Kidney (tissue), 14 donors: Measurements from ENCODE around the gene GAS6. TPM values are rescaled to one million over a fixed set of nuclear protein-coding genes. Genes with fewer than 3 reads are reported as not detected.
A peak's percentile ranks its signal among the peaks of the same experiment; 100 is the strongest.
"Not testable (repeated sequence)": the region's sequence is repeated elsewhere in the genome, so short reads cannot be mapped to it uniquely, and the experiment has no call there.

ENCODE experiments used
- DNase-seq, 5 donors: peaks; one replicate each; pipeline ENCODE4 v3.0.0-alpha.2; 2013 to 2020
- FAIRE-seq: peaks from 2 replicates; lab custom pipeline; 2012; peaks lifted over from hg19 to GRCh38; lab: Jason Lieb, UNC
- H3K27ac ChIP-seq, 2 donors: one replicate each; pipeline ENCODE4 v1.7.0; 2013; ENCODE audit warnings: low read depth in 2 of 2, low read length in 2 of 2, inconsistent platforms in 1 of 2
- H3K27me3 ChIP-seq: one replicate; pipeline ENCODE4 v1.7.1; 2013; ENCODE audit warnings: low read length, inconsistent platforms; ENCODE audit not compliant: control insufficient read depth, insufficient read depth
- H3K36me3 ChIP-seq, 3 donors: one replicate each; pipeline versions ENCODE4 v1.7.0 to v1.7.1; 2013; ENCODE audit warnings: low read length in 3 of 3, control low read depth in 1 of 3, inconsistent platforms in 1 of 3; ENCODE audit not compliant: insufficient read depth in 3 of 3, control insufficient read depth in 2 of 3
- H3K4me1 ChIP-seq, 3 donors: one replicate each; pipeline versions ENCODE4 v1.7.0 to v1.7.1; 2013; ENCODE audit warnings: low read length in 3 of 3, inconsistent platforms in 1 of 3, low read depth in 1 of 3; ENCODE audit not compliant: control insufficient read depth in 2 of 3, insufficient read depth in 2 of 3
- H3K4me3 ChIP-seq, 3 donors: one replicate each; pipeline versions ENCODE4 v1.7.0 to v1.8.1; 2013; ENCODE audit warnings: low read length in 3 of 3, control low read depth in 1 of 3, inconsistent platforms in 1 of 3
- H3K9ac ChIP-seq, 3 donors: one replicate each; pipeline versions ENCODE4 v1.7.0 to v1.7.1; 2013; ENCODE audit warnings: low read length in 3 of 3, control low read depth in 1 of 3, inconsistent platforms in 1 of 3
- H3K9me3 ChIP-seq, 3 donors: one replicate each; pipeline versions ENCODE4 v1.7.0 to v1.7.1; 2013; ENCODE audit warnings: low read length in 3 of 3, control low read depth in 1 of 3, inconsistent platforms in 1 of 3; ENCODE audit not compliant: control insufficient read depth in 2 of 3, insufficient read depth in 1 of 3
- CTCF ChIP-seq: IDR thresholded peaks from 3 replicates; pipeline ENCODE4 v1.5.1; 2012; ENCODE audit warnings: mild to moderate bottlenecking, moderate library complexity, borderline replicate concordance; ENCODE audit not compliant: insufficient read depth; ENCODE audit errors: extremely low read depth
- intact Hi-C: fragments of 100-400 bp; cut with DNase I; formaldehyde crosslinking; loops from one replicate; pipeline ENCODE4 v1.11.1; 2022
- polyA plus RNA-seq: library from polyadenylated mRNA; stranded (reverse); fragments of 350-450 nt; fragmentation: Illumina TruSeq; extraction: RNeasy Lipid Tissue Mini Kit (QIAGEN cat#74804); gene quantifications from one replicate; pipeline ENCODE4 v1.2.3, GENCODE V29; 2014; ENCODE audit warnings: low read depth, low replicate concordance; ENCODE audit not compliant: insufficient read depth
- total RNA-seq: library from RNA; stranded (reverse); fragmentation: NEBNext Ultra II Directional; extraction: Animal tissue kit (Norgen Biotek cat#: 25700); gene quantifications from one replicate; pipeline ENCODE4 v1.2.1, GENCODE V29; 2021
- donor health status: control.
- donor health status: control.
- donor health status: control.
- donor health status: control.
- donor health status: control.
- donor health status: DM: yes; HTN: yes; CAD: no.
- donor health status: Normal renal cell carcinoma (clear cell type).

The GAS6 gene
- total and polyA plus RNA-seq, 2 donors from 2014 or later = 83.5 to 135 TPM

GRCh38 chr13:113791761-113792160, 72.1 kb downstream of the GAS6 start:
- intact Hi-C loops = no loop called here
- no peaks in the 10 kb centered on the region for H3K9me3 ChIP-seq
- H3K4me3 ChIP-seq = no peak overlapping the region
- no peak overlapping the region for H3K9ac ChIP-seq
- no peak overlapping the region for H3K27ac ChIP-seq
- H3K27me3 ChIP-seq = no peaks in the 10 kb centered on the region
- H3K4me1 ChIP-seq = no peaks in the 10 kb centered on the region
- FAIRE-seq (no peak), DNase-seq (peak in 1 of 5 donors; percentile 4)
- no peak for TF ChIP-seq CTCF
- no peaks in the 10 kb centered on the region for H3K36me3 ChIP-seq

GRCh38 chr13:113791226-113791625, 72.7 kb downstream of the GAS6 start:
- no peak for TF ChIP-seq CTCF
- H3K4me3 ChIP-seq = no peak overlapping the region
- H3K9me3 ChIP-seq = no peaks in the 10 kb centered on the region
- H3K36me3 ChIP-seq = no peaks in the 10 kb centered on the region
- H3K27ac ChIP-seq = no peak overlapping the region
- no peaks in the 10 kb centered on the region for H3K4me1 ChIP-seq
- DNase-seq (peak in 1 of 5 donors; percentile 20), FAIRE-seq (no peak)
- no peak overlapping the region for H3K9ac ChIP-seq
- H3K27me3 ChIP-seq = no peaks in the 10 kb centered on the region
- intact Hi-C loops = no loop called here

- H3K4me1 ChIP-seq, H3K4me3 ChIP-seq, H3K36me3 ChIP-seq, H3K9ac ChIP-seq, H3K9me3 ChIP-seq, H3K27me3 ChIP-seq, FAIRE-seq, H3K27ac ChIP-seq, intact Hi-C loops: not testable (repeated sequence)
- DNase-seq = peak in 1 of 5 donors; percentile 5
Measured at GRCh38 chr13:113789931-113790330, 73.9 kb downstream of the GAS6 start.

- FAIRE-seq (no peak), DNase-seq (no peak)
- Histone ChIP-seq H3K36me3 (no peaks in the 10 kb centered on the region), H3K9ac (no peak overlapping the region), H3K27me3 (no peaks in the 10 kb centered on the region), H3K9me3 (no peaks in the 10 kb centered on the region), H3K27ac (no peak overlapping the region), H3K4me3 (no peak overlapping the region), H3K4me1 (no peaks in the 10 kb centered on the region)
- no peak for TF ChIP-seq CTCF
- intact Hi-C loops = no loop called here
Measured at GRCh38 chr13:113789167-113789566, 74.7 kb downstream of the GAS6 start.
